GM19239 (cell line): ENCODE measurements around the gene GABRA5.

Experiments used
- DNase-seq: peaks from one replicate; pipeline ENCODE4 v3.0.0; 2011; ENCODE audit warnings: low spot score; ENCODE audit not compliant: insufficient read length
- FAIRE-seq: peaks from 2 replicates; lab custom pipeline; 2011; peaks lifted over from hg19 to GRCh38; lab: Jason Lieb, UNC

The GABRA5 gene

DNA sequence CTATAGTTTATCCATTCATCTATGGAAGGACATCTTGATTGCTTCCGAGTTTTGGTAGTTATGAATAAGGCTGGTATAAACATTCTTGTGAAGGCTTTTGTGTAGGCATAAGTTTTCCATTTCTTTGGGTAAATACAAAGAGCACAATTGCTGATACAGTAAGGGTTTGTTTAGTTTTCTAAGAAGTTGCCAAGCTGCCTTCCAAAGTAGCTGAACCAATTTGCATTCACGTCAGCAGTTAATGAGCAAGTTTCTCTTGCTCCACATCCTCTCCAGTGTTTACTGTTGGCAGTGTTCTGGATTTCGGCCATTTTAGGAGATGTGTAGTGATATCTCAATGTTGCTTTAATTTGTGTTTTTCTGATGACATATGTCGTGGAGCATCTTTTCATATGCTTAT lies 34.2 kb downstream of the GABRA5 start:
- no peak for DNase-seq
- FAIRE-seq: no peak

DNA sequence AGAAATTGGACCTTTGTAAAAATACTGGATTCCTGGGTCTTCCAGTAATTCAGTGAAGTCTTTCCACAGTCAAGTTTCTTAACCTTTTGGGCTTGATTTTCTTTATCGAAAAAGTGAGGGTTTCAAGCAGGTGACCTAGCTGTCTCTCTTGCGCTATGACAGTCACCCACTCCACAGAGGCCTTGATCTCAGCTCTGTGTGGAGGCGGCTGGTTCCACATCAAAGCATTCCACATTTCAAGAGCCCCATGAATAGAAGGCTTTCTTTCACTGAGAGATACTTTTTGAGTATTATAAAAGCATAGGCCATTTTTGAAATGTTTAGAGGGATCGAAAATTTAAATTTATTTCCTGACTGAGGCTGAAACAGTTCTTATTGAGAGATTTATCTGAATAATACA lies 43.9 kb downstream of the GABRA5 start:
- DNase-seq (no peak), FAIRE-seq (no peak)

DNA sequence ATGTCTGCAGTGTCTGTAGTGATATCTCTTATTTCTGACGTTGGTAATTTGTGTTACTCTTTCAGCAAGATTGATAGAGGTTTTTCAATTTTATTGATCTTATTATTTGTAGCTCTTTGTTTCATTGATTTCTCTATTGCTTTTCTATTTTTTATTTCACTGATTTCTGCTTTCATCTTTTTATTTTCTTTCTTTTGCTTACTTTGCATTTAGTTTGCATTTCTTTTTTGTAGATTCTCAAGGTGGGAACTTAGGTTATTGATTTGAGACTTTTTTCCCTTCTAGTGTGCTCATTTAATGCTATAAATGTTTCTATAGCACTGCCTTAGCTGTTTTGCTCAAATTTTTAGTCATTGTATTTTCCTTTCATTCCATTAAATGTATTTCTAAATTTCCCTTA lies 54.6 kb downstream of the GABRA5 start:
- FAIRE-seq (no peak), DNase-seq (no peak)

DNA sequence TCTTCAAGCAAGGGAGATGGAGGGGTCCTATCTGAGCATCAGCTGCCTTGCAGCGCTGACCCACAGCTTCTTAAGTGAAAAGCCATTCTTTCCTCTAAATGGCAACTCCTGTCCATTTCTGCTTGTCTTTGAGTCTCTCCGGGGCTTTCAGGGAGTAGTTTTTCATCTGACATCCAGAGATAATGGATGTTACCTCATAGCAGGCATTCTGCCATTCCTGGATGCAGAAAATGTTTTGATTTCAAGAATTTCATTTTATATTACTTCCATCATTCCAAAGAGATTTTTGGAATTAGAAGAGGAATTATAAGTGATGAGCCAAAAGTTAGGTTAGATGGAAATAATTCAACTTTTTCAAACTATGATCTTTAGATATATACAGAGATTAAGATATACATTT lies 59.2 kb downstream of the GABRA5 start:
- no peak for FAIRE-seq
- DNase-seq: no peak

DNA sequence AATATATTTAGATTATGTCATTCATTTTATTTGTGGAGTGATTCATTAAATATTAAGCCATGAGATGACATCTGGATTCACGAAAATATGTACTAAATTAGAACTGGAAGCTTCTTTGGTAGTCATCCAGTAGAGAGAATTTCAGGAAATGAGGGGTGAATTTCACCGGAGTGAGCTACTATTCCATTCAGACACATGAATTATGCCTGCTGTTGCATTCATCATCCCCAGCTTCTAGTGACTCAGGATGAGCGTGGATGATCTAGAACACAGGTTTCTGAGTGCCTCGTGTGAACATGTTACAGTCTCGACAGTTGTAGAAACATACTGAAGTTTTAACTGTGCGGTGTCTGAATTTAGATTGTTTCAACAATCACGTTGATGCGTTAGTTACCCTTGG lies 61.2 kb downstream of the GABRA5 start:
- DNase-seq (no peak), FAIRE-seq (no peak)

DNA sequence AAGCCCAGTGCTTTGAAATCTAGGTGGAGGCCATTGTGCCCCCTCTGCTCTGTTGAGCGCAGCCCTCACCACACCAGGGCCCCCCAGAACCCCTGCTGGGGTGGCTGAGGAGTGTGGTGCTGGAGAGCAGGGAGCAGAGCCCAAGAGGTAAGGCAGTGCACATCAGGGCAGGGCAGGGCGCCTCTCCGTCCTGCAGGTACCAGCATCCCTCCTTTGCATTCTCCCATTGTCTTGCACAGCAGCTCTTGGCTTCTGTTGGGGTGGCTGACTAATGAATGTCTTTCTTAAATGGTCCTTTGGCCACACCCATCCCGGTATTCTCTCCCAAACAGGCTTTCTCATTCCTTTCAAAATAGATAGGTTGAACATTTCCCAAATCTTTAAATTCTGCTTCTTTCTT lies 62.7 kb downstream of the GABRA5 start:
- FAIRE-seq (no peak), DNase-seq (no peak)

DNA sequence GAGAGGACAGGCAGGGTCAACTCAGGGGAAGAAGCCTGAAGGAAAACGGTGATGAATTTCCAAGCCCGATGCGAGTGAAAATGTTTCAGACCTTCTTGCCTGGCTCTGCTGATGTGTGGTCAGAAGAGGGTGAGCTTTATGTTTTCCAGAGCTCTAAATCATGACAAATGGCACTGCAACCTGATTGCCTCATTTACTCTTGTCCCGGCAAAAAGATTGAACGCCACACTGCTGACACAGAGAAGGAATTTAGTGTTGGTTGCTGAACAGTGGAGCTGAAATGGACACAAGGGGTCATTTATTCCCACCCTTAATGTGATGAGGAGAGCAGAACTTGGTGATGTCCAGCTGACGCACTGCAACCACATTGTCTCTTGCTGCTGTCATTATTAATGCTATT lies 68.0 kb downstream of the GABRA5 start:
- DNase-seq (no peak), FAIRE-seq (no peak)

DNA sequence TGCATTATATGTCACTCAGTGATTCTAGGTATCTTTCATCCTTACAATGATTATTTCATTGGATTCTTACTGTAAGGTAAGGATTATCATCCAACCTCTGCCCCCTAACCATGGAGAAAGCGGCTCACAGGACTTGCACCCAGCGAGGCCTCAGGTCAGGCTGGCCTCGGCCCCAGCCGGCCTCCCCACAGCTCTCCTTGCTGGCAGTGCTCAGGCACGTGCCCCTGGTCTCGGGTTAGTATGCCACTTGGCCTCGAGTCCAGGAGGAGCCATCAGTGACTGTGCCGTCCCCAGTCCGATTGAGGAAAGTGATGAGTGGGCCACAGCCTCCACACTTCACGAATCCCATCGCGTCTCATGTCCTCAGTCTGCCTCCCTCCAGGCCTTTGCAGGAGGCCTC lies 68.5 kb downstream of the GABRA5 start:
- no peak for FAIRE-seq
- DNase-seq: no peak

DNA sequence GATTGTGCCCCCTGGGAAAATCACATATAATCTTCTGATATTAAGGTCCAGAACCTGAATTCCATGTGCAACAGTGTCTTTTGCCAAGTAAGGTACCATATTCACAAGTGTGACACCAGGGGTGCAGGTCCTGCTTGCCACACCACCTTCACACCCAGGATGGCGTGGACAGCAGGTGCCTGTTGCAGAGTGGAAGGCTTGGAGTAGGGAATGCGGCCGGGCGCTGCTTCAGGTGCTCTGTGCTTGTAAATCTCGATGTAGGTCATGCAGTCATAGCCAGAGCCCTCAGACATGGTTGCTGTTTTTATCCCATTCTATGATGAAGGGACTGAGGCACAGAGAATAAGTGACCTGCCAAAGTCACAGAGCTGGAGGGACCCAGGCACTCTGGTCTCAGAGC lies 69.6 kb downstream of the GABRA5 start:
- DNase-seq (no peak), FAIRE-seq (no peak)

DNA sequence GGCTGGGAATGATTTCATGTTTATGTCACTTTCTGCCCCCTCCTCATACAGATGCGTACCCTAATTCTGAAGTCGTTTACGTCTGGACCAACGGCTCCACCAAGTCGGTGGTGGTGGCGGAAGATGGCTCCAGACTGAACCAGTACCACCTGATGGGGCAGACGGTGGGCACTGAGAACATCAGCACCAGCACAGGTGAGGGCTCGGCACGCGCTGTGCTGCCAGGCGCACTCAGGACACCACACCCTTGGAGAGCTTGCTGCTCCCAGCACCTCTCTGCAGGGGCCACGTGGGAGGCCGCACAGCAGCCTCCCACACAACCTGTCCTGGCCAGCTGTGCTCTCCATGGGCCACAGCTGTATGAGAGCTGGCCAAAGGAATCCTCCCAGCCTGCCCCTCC lies 70.3 kb downstream of the GABRA5 start:
- no peak for DNase-seq
- FAIRE-seq: no peak

DNA sequence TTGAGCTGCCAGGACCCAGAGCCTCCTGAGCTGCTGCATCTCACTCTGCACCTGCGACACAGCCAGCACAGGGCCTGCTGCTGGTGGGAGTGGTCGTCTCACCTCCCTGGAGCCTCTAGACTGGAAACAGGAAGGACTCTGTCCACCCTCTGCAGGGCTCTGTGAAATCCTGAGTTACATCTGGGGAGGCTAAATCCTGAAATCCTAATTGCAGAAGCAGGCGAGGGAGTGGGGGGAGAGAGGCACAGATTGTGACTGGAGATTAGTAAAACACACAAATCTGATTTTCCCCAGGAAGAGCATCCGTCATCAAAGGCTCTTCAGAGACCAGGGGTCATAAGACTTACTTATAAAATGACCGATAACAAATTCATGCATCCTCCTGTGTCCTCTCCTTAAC lies 72.5 kb downstream of the GABRA5 start:
- no peak for FAIRE-seq

DNA sequence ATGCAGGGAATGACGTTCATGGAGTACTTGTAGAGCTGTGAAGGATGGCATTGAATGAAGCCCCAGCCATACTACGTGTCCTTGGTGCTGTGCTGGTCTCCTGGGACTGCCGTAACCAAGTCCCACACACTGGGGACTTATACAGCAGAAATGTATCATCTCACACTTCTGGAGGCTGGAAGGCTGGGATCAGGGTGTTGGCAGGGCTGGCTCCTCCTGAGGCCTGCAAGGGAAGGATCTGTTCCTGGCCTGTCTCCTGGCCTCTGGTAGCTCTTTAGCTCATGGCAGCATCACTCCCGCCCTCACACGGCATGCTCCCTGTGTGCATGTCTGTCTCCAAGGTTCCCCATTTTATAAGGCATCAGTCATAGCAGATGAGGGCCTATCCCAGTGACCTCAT lies 74.6 kb downstream of the GABRA5 start:
- FAIRE-seq: no peak
- no peak for DNase-seq

More for the DNA sequence above, 72.5 kb downstream of the GABRA5 start:
- DNase-seq: no peak

DNA sequence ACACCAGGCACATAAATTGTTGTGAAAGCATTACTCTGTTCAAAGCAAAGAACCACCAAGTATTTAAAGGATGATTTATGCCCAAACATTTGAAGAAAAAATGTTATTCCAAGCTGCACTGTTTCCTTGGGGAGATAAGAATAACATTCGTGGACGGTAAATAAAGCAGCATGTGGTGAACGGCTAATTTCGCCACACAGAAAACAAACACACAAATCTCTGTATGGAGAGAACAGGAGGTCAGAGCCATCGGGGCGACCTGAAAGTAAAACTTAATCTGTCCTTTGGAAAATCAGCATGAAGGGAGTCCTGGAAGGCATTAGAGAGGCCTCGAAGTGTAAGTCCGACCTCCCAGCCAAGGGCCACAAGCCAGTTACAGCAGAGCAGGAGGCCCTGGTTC lies 77.0 kb downstream of the GABRA5 start:
- DNase-seq (no peak), FAIRE-seq (no peak)

DNA sequence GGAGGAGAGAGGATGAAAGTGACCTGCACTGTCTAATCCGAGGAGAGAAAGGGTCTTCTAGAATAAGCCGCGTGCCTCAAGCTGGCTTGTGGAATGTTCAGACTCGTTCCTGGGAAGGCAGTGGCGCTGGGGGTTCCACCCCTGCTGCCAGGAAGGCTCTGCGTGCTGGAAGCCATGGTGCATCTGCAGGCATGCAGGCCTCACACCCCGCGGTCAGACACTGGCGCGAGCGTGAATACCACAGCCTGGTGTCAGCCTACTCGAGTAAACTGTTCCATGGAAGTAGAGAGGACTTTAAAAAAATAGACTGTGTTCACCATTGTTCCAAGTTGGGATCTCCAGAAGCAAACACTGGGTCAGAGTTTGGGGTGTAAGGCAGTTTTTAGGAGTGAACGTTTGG lies 78.2 kb downstream of the GABRA5 start:
- FAIRE-seq (no peak), DNase-seq (no peak)

DNA sequence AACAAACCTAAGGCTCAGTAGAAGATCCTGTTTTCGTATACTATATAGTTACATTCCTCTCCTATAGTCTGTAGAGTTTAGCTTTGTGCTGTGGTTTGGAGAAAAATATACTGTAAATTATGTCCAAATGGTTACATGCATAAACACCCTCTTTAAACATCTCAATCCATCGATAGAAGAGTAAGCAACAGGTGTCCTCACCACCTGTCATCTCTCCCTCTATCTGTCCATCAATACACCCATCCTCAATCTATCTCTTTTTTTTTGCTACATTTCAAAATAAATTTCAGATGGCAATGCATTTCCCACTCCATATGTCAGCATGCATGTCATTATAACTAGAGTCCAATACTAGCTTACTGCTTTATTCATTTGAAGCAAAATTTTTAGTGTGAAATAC lies 83.1 kb downstream of the GABRA5 start:
- no peak for FAIRE-seq
- no peak for DNase-seq

DNA sequence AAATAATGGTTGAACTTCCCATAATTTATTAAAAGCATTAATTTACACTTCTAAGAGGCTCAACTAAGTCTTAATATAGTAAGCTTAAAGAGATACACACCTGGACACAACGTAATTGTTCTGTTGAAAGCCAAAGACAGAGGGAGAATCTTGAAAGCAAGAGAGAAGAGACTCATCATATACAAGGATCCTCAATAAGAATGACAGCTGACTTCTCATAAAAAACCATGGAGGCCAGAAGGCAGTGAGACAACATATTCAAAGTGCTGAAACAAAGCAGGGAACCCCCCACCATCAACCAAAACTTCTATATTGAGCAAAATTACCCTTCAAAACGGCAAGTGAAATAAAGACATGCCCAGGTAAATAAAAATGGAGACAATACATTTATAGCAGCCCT lies 87.5 kb downstream of the GABRA5 start:
- DNase-seq (no peak), FAIRE-seq (no peak)

DNA sequence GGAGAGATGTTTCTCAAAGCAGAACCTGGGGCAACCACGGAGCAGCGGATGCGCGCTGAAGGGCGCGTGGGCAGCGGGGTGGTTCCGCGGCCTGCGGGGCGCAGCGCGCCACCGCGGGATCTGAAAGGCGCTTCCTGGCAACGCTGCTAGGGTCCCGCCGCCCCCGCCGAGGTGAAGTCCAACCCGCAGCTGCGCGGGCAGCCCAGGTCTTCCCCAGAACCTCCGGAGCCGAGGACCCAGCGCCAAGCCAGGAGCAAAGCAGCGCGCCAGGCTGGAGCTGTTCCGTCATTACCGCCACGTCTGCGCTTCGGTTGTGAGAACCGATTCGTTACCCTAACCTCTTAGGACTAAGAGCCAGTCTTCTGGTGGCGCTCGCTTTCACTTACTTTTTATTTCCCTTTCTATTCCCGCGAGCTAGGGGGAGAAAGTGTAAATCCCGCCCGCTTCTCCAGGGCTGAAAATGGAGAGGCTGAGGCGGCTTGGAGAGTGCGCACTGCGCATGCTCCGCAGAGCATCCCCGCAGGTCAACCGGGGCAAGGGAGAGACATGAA lies 100.9 kb downstream of the GABRA5 start:
- no peak for DNase-seq
- FAIRE-seq: no peak

DNA sequence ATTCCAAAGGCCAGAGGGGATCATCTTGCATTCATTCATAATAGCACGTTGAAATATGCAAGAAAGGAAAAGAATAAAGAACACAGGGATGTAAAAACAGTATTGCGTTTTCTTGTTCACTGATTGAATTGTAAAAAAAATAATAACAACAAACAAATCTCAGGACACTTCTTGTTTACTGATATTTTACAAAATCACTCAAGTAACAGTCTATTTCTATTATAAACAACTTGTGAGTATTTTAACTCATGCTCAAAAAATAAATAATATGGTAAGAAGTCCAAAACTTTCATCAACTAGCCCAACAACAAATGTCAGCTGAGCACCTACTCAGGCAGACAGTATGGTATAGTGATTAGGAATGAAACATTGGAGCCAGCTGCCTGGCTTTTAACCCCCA lies 101.9 kb downstream of the GABRA5 start:
- FAIRE-seq (no peak), DNase-seq (no peak)

DNA sequence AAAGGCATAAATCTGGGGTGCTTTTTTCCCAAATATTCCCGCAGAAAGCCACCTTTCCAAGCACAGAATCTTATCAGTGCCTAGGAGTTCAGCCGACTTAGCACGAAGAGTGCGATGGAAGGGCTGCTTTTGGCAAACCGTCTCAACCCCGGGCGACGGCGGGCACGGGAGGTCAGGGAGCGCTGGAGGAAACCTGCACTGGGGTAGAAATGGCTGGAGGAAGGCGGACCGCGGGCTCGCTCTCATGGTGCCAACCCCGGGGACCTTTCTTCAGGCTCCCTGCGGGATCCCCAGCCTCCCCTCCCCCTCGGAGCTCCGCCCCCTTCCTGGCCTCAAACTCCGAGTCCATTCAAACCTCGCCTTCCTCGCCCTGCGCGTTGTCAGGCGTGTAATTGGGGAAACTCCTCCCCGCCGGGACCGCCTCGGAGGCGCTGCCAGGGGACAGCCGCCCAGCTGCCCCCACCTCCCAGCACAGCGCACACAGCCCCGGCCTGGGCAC lies 103.9 kb downstream of the GABRA5 start, which contains the start of gene GABRG3:
Gene GABRG3 (plus strand): TSS at position 470 of the 499 bp plus-strand sequence.
- DNase-seq: no peak
- FAIRE-seq: no peak

DNA sequence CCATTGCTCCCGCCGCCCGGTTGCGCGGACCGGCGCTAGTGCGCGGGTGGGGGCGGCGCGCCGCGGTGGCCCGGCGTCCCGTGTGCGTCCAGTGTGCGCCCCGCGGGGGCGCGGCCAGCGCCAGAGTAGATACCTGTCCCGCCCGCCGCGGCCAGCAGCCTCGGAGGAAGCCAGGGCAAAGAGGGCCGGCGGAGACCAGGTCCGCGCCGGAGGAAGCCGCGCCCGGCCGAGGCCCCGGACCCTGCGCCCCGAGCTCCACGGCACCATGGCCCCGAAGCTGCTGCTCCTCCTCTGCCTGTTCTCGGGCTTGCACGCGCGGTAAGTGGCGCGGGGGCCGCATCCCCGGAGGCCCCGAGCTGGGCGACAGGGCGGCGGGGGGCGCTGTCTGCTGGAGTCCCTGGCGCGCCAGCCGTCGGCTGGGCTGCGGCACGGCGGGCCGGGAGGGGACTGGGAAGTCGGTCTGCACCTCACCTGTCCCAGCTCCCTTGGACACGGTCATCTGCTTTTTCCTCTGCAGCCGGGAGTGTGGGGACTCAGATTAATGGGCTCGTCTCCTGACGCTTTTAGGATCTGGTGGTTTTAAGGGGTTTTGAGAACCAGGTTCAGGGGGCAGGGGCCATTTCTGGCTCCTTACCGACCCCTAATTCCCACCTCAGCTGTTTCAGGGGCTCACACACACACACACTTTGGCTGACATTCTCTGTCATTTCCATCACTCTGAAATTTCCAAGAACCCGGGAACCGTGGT lies 104.6 kb downstream of the GABRA5 start:
- no peak for DNase-seq
- no peak for FAIRE-seq

DNA sequence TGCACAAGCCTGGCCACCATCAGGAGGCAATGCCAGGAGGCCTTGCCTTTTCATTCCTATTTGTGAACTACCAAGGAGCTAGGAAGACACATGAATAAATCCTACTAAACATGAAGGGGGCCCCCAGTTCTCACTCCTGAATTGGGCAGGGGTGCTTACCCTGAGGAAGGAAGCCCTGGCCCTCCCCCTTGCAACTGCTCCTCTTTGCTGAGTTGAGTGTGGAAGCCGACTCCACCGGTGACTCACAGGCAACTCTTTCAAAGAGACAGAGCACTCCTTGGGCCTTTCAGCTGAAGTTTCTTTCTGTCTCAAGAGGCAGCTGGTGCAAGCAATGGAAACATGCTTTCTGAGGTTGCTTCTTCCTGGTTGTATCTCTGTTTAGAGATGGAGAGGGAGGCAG lies 105.8 kb downstream of the GABRA5 start:
- FAIRE-seq: no peak
- no peak for DNase-seq

DNA sequence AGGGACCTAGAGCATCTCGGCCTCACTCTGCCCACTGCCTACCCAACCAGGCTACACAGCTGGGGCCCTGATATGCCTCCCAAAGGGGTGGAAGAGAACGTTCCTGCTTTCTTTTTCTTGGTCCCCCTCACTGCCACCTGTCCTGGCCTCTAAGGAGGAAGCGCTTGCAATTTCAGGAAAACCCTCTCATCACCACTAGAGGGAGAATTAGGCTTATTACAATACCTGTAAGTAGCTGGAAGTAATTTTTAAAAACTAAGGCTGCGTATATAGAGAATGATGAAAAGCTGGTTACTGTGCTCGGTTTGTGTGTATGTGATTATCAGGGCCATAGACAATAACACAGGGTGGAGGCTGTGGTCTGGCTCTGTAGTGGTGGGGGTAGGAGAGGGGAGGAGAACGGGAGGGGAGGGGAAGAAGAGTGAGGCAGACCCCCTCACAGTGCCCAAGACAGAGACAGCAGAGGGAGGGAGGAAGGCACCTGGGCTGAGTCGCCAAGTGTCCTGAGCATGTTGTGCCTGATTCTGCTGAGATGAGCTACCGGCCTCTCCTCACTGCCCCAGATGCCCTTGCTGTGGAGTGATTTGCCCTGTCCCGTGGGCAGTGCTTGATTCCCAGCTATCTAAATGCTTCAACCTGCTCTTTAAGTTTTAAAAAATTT lies 107.4 kb downstream of the GABRA5 start:
- DNase-seq (no peak), FAIRE-seq (no peak)
